GM12872 (cell line): ENCODE measurements around the gene GRID1.

Source experiments
- TF ChIP-seq, protein P1 (sequence below): IDR thresholded peaks from 3 replicates; pipeline ENCODE4 v1.5.1; 2011; ENCODE audit warnings: low read depth, mild to moderate bottlenecking, low read length, moderate library complexity; ENCODE audit not compliant: insufficient read depth

GRID1 gene

DNA sequence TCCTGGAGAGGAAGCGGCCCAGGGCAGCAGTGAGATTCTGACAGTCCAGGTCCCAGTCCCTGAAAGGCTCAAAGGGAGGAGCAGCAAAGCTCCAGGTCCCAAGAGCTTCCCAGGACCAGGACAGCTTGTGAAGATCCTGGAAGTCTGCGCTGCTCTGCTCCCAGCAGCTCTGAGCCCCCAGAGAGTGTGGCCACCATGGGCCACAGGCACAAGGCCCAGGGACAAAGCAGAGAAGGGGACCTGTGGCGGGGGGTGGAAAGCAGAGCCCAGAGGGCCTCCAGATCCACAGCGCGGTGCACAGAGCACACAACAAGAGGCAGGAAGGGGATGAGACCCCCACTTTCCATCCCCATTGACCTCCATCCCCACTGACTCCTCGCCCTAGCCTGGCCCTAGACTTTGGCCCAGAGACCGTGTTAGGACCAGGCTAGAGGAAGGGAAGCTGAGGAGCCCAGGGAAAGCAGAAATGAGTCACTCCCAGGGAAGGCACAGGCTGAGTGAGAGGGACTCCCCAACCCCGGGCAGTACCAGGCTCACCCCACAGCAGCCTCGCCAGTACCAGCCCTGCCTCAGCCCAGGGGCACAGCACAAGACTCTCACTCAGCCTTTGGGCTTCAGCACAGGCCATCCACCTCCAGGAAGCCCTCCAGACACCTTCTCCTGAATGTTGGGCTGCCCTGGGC is 75.5 kb downstream of the GRID1 start:
- TF ChIP-seq, protein P1, sequence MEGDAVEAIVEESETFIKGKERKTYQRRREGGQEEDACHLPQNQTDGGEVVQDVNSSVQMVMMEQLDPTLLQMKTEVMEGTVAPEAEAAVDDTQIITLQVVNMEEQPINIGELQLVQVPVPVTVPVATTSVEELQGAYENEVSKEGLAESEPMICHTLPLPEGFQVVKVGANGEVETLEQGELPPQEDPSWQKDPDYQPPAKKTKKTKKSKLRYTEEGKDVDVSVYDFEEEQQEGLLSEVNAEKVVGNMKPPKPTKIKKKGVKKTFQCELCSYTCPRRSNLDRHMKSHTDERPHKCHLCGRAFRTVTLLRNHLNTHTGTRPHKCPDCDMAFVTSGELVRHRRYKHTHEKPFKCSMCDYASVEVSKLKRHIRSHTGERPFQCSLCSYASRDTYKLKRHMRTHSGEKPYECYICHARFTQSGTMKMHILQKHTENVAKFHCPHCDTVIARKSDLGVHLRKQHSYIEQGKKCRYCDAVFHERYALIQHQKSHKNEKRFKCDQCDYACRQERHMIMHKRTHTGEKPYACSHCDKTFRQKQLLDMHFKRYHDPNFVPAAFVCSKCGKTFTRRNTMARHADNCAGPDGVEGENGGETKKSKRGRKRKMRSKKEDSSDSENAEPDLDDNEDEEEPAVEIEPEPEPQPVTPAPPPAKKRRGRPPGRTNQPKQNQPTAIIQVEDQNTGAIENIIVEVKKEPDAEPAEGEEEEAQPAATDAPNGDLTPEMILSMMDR = no peak

DNA sequence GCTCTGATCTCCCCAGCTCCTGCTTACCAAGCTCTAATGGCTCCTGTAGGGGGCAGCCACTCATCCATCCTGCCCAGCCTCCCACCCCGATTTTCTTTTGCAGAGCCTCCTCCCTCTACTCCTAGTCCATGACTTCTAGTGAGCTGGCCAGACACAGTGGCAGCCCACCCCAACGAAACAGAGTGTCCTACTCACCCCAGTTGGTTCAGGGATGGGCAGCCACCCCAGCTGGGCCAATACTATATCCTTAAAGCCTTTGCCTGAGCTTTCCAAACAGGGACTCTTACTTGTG is 77.1 kb downstream of the GRID1 start:
- TF ChIP-seq, protein P1 = 0 out of 3 replicates have a peak, but pooled peaks have one; percentile 16

DNA sequence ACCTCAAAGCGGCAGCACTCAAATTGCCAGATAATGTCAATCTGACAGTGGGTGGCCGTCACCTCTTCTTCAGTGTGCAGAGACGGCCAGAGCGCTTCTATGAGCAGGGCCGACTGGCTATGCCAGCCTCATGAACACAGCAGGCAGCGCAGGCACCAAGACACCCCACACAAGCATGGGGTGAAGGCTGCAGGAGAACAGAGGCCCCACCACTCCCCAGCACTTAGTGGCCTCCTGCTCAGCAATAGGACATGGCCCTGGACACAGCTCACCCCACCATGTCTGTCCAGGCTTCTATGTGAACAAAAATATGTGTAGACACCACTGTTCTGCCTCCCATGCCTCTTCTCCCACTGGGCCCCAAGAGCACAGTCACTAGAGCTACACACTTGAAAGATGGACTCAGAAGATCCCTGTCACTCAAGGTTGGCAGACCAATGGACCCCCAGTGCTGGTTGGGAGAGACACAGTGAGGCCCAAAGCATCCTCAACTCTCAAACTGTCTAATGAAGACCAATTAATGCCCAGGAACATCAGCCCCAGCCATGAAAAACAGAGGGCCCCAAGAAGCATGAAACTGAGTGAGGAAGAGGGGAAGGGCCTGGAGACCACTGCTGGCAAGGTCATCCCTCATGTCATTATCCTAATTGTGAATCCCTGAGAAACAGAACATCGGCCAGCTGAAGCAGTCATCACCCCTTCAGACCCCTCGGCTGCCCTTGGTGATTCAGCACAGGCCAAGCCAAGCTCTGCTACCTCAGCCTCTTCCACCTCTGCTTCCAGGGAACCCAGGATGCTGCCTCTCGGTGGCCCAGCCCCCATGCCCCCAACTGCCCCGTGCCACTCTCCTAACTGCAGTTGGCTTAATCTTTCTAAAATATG is 77.7 kb downstream of the GRID1 start:
- TF ChIP-seq, protein P1 = no peak

DNA sequence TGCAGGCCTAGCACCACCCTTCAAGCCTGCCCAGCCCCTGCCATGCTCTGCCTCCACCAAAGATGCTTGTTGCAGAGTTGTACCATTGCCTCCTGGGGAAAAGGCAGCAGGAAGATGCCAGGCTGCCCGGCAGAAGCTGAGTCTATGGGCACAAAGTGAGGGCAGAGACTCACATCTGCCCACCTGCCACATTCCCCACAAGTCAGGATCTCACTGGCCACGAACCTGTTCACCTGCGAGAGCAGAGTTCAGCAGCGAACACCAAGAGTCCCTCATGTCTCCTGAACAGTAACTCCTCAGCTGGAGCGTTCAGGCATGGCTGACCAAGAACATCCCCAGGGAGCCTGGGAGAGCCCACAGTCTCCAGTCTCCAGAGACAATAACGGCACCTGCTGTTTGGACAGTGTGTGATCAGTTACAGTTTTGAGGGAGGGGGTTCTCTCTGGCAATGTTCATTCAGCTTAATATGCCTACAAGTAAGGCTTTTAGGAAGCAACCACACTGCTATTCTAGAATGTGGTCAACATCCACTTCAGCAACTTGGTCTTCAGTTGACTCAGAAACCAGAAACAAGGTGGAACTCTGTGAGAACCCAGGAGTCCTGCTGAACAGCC is 78.5 kb downstream of the GRID1 start:
- TF ChIP-seq, protein P1 = no peak

DNA sequence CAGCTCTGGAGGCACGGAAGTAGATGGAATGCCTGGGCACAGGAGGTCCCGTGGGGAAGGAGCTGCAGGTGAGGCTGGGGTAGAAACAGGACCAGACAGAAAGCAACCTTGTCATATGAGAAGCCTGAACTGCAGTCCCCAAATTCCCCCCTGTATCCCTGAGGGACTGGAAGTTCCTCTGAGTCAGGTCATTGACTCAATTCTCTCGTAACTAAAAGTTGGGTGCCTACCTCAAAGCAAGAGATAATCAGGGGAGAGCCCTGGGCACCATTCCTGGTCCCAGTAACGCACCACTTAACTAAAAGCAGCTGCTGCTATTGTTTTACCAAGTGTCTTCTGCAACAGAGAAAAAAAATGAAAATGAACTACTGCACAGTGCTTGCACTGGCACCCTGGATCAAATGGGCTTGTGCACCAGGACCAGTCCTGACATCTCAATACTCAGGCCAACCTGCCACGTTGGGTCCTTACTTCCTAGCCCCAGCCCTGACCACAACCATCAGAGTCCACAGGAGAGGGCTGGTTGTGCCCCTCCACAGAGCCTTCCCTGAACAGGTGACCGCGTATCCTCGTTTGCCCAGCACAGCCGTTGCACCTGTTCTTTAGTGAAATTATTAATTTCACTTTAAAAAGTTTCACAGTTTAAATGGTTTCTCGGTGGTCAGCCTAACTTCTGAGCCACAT is 79.3 kb downstream of the GRID1 start:
- TF ChIP-seq, protein P1 = no peak

DNA sequence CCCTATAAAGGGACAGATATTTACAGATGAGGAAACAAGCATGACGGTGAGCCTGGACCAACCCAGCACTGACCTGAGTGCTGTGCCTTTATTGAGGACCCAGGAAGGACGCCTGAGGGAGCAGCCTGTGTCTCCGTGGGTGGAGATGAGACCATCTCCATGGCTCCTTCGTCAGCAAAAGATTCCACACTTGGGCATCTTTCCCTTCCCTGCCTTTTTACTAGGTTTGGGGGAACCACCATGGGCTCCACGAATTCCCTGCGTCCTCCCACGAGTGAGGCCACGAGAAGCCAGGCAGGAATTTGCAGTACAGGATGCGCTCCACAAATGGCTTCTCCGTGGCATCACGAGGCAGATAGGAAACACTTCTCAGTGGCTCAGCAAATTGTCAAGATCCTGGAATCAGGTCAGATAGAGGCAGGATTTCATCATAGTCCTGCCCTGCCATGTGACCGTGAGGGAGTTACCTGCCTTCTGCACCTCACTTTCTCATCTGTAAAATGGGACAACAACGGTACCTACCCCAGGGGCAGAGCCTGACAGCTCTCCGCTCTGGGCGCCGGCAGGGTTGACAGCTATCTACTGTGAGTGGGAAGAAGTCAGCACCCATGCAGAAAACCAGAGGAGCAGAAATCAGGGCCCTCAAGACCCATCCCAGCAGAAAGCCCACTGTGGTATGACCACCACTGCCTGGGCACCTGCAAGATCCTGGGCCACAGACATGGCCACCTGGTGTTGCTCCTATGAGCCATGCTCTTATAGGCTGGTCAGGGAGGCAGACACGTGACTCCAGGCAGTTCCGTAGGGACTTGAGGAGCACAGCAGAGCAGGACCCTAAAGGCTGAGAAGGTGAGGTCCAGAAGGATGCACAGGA is 80.1 kb downstream of the GRID1 start:
- TF ChIP-seq, protein P1 = no peak
